Rectal smooth muscle tissue (tissue), 1 donor: ENCODE data around the gene EXOC4.
"Not testable (repeated sequence)": the region's sequence is repeated elsewhere in the genome, so short reads cannot be mapped to it uniquely, and the experiment has no call there.

ENCODE experiments used
- H3K27ac ChIP-seq: one replicate; pipeline ENCODE4 v1.7.0; 2013; ENCODE audit warnings: low read depth, low read length, inconsistent platforms
- H3K27me3 ChIP-seq: one replicate; pipeline ENCODE4 v1.7.0; 2013; ENCODE audit warnings: low read length; ENCODE audit not compliant: control insufficient read depth, insufficient read depth
- H3K36me3 ChIP-seq: one replicate; pipeline ENCODE4 v1.7.0; 2013; ENCODE audit warnings: low read length; ENCODE audit not compliant: control insufficient read depth, insufficient read depth
- H3K4me1 ChIP-seq: one replicate; pipeline ENCODE4 v1.7.0; 2013; ENCODE audit warnings: low read length; ENCODE audit not compliant: control insufficient read depth, insufficient read depth
- H3K4me3 ChIP-seq: one replicate; pipeline ENCODE4 v1.7.0; 2013; ENCODE audit warnings: low read length
- H3K9ac ChIP-seq: one replicate; pipeline ENCODE4 v1.7.0; 2013; ENCODE audit warnings: low read length

Gene EXOC4

GRCh38 chr7:133643652-133644051 lies 390.8 kb downstream of the EXOC4 start:
- H3K27me3 ChIP-seq, H3K4me1 ChIP-seq, H3K4me3 ChIP-seq, H3K36me3 ChIP-seq, H3K9ac ChIP-seq, H3K27ac ChIP-seq: not testable (repeated sequence)

- no peaks in the 10 kb centered on the region for H3K27me3 ChIP-seq
- no peak overlapping the region for H3K9ac ChIP-seq
- no peaks in the 10 kb centered on the region for H3K36me3 ChIP-seq
- H3K27ac ChIP-seq, result no peak overlapping the region
- H3K4me1 ChIP-seq, result peaks cover 3% of the 10 kb centered on the region
- no peak overlapping the region for H3K4me3 ChIP-seq
These were observed 393.1 kb downstream of the EXOC4 start for GRCh38 chr7:133645884-133646391.

GRCh38 chr7:133646472-133647315 lies 393.8 kb downstream of the EXOC4 start:
- no peaks in the 10 kb centered on the region for H3K27me3 ChIP-seq
- H3K4me1 ChIP-seq, result peaks cover 3% of the 10 kb centered on the region
- no peak overlapping the region for H3K9ac ChIP-seq
- no peaks in the 10 kb centered on the region for H3K36me3 ChIP-seq
- H3K4me3 ChIP-seq, result no peak overlapping the region
- no peak overlapping the region for H3K27ac ChIP-seq

- Histone ChIP-seq H3K4me1 (peaks cover 3% of the 10 kb centered on the region), H3K9ac (no peak overlapping the region), H3K4me3 (no peak overlapping the region), H3K27ac (no peak overlapping the region), H3K36me3 (no peaks in the 10 kb centered on the region), H3K27me3 (no peaks in the 10 kb centered on the region)
These were observed 396.7 kb downstream of the EXOC4 start for GRCh38 chr7:133649593-133649992.

- H3K4me3 ChIP-seq, result no peak overlapping the region
- no peaks in the 10 kb centered on the region for H3K36me3 ChIP-seq
- H3K27me3 ChIP-seq, result no peaks in the 10 kb centered on the region
- no peak overlapping the region for H3K9ac ChIP-seq
- no peak overlapping the region for H3K27ac ChIP-seq
- peaks cover 3% of the 10 kb centered on the region for H3K4me1 ChIP-seq
These were observed 397.2 kb downstream of the EXOC4 start for GRCh38 chr7:133650069-133650468.

- Histone ChIP-seq H3K36me3 (no peaks in the 10 kb centered on the region), H3K9ac (no peak overlapping the region), H3K27me3 (no peaks in the 10 kb centered on the region), H3K27ac (no peak overlapping the region), H3K4me1 (peaks cover 3% of the 10 kb centered on the region), H3K4me3 (no peak overlapping the region)
These were observed 397.8 kb downstream of the EXOC4 start for GRCh38 chr7:133650487-133651300.

- Histone ChIP-seq H3K9ac (no peak overlapping the region), H3K27ac (no peak overlapping the region), H3K4me3 (no peak overlapping the region), H3K27me3 (no peaks in the 10 kb centered on the region), H3K36me3 (no peaks in the 10 kb centered on the region), H3K4me1 (no peaks in the 10 kb centered on the region)
These were observed 399.7 kb downstream of the EXOC4 start for GRCh38 chr7:133652547-133652946.

GRCh38 chr7:133654547-133654946 lies 401.7 kb downstream of the EXOC4 start:
- no peak overlapping the region for H3K4me3 ChIP-seq
- H3K36me3 ChIP-seq, result no peaks in the 10 kb centered on the region
- no peak overlapping the region for H3K9ac ChIP-seq
- H3K27me3 ChIP-seq, result no peaks in the 10 kb centered on the region
- H3K4me1 ChIP-seq, result no peaks in the 10 kb centered on the region
- H3K27ac ChIP-seq, result no peak overlapping the region

- H3K4me3 ChIP-seq, result no peak overlapping the region
These were observed 409.4 kb downstream of the EXOC4 start for GRCh38 chr7:133662276-133662675.

GRCh38 chr7:133662830-133663229 lies 410.0 kb downstream of the EXOC4 start:
- H3K4me3 ChIP-seq, result no peak overlapping the region

More at GRCh38 chr7:133662276-133662675, 409.4 kb downstream of the EXOC4 start:
- H3K36me3 ChIP-seq, result no peaks in the 10 kb centered on the region
- H3K27ac ChIP-seq, result no peak overlapping the region
- H3K9ac ChIP-seq, result no peak overlapping the region
- no peaks in the 10 kb centered on the region for H3K4me1 ChIP-seq
- H3K27me3 ChIP-seq, result no peaks in the 10 kb centered on the region

GRCh38 chr7:133664528-133664927 lies 411.6 kb downstream of the EXOC4 start:
- no peak overlapping the region for H3K27ac ChIP-seq
- no peaks in the 10 kb centered on the region for H3K36me3 ChIP-seq
- no peaks in the 10 kb centered on the region for H3K27me3 ChIP-seq
- H3K4me1 ChIP-seq, result no peaks in the 10 kb centered on the region
- no peak overlapping the region for H3K9ac ChIP-seq
- H3K4me3 ChIP-seq, result no peak overlapping the region

More at GRCh38 chr7:133662830-133663229, 410.0 kb downstream of the EXOC4 start:
- Histone ChIP-seq H3K27ac (no peak overlapping the region), H3K4me1 (no peaks in the 10 kb centered on the region), H3K36me3 (no peaks in the 10 kb centered on the region), H3K27me3 (no peaks in the 10 kb centered on the region), H3K9ac (no peak overlapping the region)

- Histone ChIP-seq H3K27me3 (no peaks in the 10 kb centered on the region), H3K36me3 (no peaks in the 10 kb centered on the region), H3K4me3 (no peak overlapping the region), H3K4me1 (no peaks in the 10 kb centered on the region), H3K27ac (no peak overlapping the region), H3K9ac (no peak overlapping the region)
These were observed 415.6 kb downstream of the EXOC4 start for GRCh38 chr7:133668296-133669060.
